ENCODE results near the gene USP11.

DNA sequence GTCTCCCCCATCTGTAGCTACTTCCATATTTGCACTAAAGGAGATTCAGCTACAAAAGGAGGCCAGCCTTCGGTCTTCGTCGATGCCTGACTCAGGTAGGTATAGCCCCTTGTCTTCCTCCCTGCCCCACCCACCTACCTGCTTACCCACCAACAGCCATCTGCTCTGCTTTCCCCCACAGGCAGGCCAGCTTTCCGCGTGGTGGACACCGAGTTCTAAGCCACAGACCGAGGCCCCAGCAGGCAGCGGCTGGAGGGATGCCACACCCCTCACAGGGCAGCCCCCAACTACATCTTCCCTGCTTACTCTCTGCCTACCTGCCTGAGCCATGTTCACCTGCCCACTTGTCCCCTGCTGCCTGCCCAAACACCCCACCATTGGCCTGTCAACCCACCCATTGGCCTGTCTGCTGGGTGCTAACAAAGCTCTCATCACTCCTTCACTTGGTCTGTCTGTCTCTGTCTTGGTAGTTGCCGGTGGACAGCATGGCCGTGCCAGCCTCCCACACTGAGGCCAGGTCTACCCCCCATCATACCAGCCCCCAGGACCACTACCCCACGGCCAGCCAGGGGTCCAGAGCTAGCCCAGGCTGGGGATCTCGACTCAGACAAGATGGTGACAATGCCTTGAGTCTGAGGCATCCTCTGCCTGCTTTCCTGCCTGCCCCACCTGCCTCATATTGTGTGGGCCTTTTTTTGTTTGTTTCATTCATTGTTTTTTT lies 4.1 kb upstream of the USP11 start:
- TF ChIP-seq, protein P1, sequence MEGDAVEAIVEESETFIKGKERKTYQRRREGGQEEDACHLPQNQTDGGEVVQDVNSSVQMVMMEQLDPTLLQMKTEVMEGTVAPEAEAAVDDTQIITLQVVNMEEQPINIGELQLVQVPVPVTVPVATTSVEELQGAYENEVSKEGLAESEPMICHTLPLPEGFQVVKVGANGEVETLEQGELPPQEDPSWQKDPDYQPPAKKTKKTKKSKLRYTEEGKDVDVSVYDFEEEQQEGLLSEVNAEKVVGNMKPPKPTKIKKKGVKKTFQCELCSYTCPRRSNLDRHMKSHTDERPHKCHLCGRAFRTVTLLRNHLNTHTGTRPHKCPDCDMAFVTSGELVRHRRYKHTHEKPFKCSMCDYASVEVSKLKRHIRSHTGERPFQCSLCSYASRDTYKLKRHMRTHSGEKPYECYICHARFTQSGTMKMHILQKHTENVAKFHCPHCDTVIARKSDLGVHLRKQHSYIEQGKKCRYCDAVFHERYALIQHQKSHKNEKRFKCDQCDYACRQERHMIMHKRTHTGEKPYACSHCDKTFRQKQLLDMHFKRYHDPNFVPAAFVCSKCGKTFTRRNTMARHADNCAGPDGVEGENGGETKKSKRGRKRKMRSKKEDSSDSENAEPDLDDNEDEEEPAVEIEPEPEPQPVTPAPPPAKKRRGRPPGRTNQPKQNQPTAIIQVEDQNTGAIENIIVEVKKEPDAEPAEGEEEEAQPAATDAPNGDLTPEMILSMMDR (optimal IDR thresholded peaks at IDR 0.05 in 1 of 3, IDR thresholded peaks at IDR 0.05 in 1 of 3, conservative IDR thresholded peaks at IDR 0.05 in 1 of 3; ENCODE audit: extremely low read depth in 1 of 3, insufficient read depth in 2 of 3, low read length in 3 of 3): no peak
- no peak for TF ChIP-seq EZH2 (IDR thresholded peaks at IDR 0.05; ENCODE audit: low read length)
